Suprapubic skin (tissue), 4 donors: Measurements from ENCODE around the gene ARHGAP20.

ENCODE experiments used
- CTCF ChIP-seq, 2 donors: fragments of 200-600 bp in 1 of 2; fragments of 450-650 bp in 1 of 2; sonication (generic) in 1 of 2; IDR thresholded peaks; one replicate each; pipeline ENCODE4 v1.5.1; 2016 to 2019; ENCODE audit warnings: antibody characterized with exemption in 2 of 2, mild to moderate bottlenecking in 1 of 2, moderate library complexity in 1 of 2
- EP300 ChIP-seq: sonication (generic); formaldehyde crosslinking; IDR thresholded peaks from one replicate; pipeline ENCODE4 v1.6.1; 2017; ENCODE audit warnings: antibody characterized with exemption
- POLR2A ChIP-seq, 2 donors: fragments of 450-650 bp; IDR thresholded peaks; one replicate each; pipeline ENCODE4 v1.6.1; 2017; ENCODE audit warnings: antibody characterized with exemption in 2 of 2, mild to moderate bottlenecking in 2 of 2, moderate library complexity in 2 of 2
- POLR2AphosphoS5 ChIP-seq, 3 donors: sonication (generic); formaldehyde crosslinking; IDR thresholded peaks; one replicate each; pipeline ENCODE4 v1.6.1; 2017; ENCODE audit warnings: antibody characterized with exemption in 3 of 3

- TF ChIP-seq EP300 (no peak), CTCF (IDR thresholded peaks at IDR 0.05) (no peak), POLR2A (IDR thresholded peaks at IDR 0.05) (no peak), POLR2AphosphoS5 (IDR thresholded peaks at IDR 0.05) (no peak)
These were observed 46.4 kb downstream of the ARHGAP20 start for GRCh38 chr11:110665689-110666465.
